ENCODE data around the gene CACNA1S.

Gene CACNA1S

GRCh38 chr1:201008666-201009360 lies 103.4 kb downstream of the CACNA1S start:
- Histone ChIP-seq H3F3A (ENCODE audit: insufficient read depth) (no peaks in the 10 kb centered on the region), H3K27ac (ENCODE audit: low read depth, low read length) (no peak overlapping the region), H2AFZ (ENCODE audit: low read depth, low read length, severe bottlenecking) (no peak overlapping the region), H3K27me3 (ENCODE audit: low read length) (no peaks in the 10 kb centered on the region), H4K20me1 (ENCODE audit: low read depth, low read length) (no peaks in the 10 kb centered on the region), H3K79me2 (ENCODE audit: insufficient read depth, low read length) (no peaks in the 10 kb centered on the region), H3K36me3 (ENCODE audit: low read length) (no peaks in the 10 kb centered on the region), H3K9me3 (ENCODE audit: insufficient read depth, low read length) (no peaks in the 10 kb centered on the region), H3K4me3 (ENCODE audit: insufficient read depth, low read length, poor library complexity, severe bottlenecking) (no peak overlapping the region), H3K4me2 (ENCODE audit: low read depth, low read length, poor library complexity, severe bottlenecking) (no peak overlapping the region), H3K9ac (ENCODE audit: low read length) (no peak overlapping the region), H3K9me2 (replicated peaks; ENCODE audit: insufficient read depth, low read length) (no peaks in the 10 kb centered on the region)
- no peak for TF ChIP-seq EZH2phosphoT487 (conservative IDR thresholded peaks at IDR 0.05; ENCODE audit: low read length)
- no peak for TF ChIP-seq CTCF (IDR thresholded peaks at IDR 0.05; ENCODE audit: insufficient read depth, low read length, poor library complexity, severe bottlenecking)

GRCh38 chr1:201007481-201007880 lies 104.7 kb downstream of the CACNA1S start:
- Histone ChIP-seq H3K9me2 (replicated peaks; ENCODE audit: insufficient read depth, low read length) (no peaks in the 10 kb centered on the region), H3K27me3 (ENCODE audit: low read length) (no peaks in the 10 kb centered on the region), H3K4me2 (ENCODE audit: low read depth, low read length, poor library complexity, severe bottlenecking) (no peak overlapping the region), H4K20me1 (ENCODE audit: low read depth, low read length) (no peaks in the 10 kb centered on the region), H3K36me3 (ENCODE audit: low read length) (no peaks in the 10 kb centered on the region), H2AFZ (ENCODE audit: low read depth, low read length, severe bottlenecking) (no peak overlapping the region), H3F3A (ENCODE audit: insufficient read depth) (no peaks in the 10 kb centered on the region), H3K4me3 (ENCODE audit: insufficient read depth, low read length, poor library complexity, severe bottlenecking) (no peak overlapping the region), H3K9me3 (ENCODE audit: insufficient read depth, low read length) (no peaks in the 10 kb centered on the region), H3K27ac (ENCODE audit: low read depth, low read length) (no peak overlapping the region), H3K9ac (ENCODE audit: low read length) (no peak overlapping the region), H3K79me2 (ENCODE audit: insufficient read depth, low read length) (no peaks in the 10 kb centered on the region)
- TF ChIP-seq CTCF (IDR thresholded peaks at IDR 0.05; ENCODE audit: insufficient read depth, low read length, poor library complexity, severe bottlenecking) = no peak

GRCh38 chr1:201006450-201006849 lies 105.8 kb downstream of the CACNA1S start:
- H3K9me3 ChIP-seq (ENCODE audit: insufficient read depth, low read length) = no peaks in the 10 kb centered on the region
- H3F3A ChIP-seq (ENCODE audit: insufficient read depth) = no peaks in the 10 kb centered on the region
- no peaks in the 10 kb centered on the region for H3K36me3 ChIP-seq (ENCODE audit: low read length)
- no peaks in the 10 kb centered on the region for H4K20me1 ChIP-seq (ENCODE audit: low read depth, low read length)
- H3K27me3 ChIP-seq (ENCODE audit: low read length) = no peaks in the 10 kb centered on the region
- no peaks in the 10 kb centered on the region for H3K79me2 ChIP-seq (ENCODE audit: insufficient read depth, low read length)
- H3K9ac ChIP-seq (ENCODE audit: low read length) = no peak overlapping the region
- no peak for TF ChIP-seq EZH2phosphoT487 (conservative IDR thresholded peaks at IDR 0.05; ENCODE audit: low read length)
- no peak for TF ChIP-seq CTCF (IDR thresholded peaks at IDR 0.05; ENCODE audit: insufficient read depth, low read length, poor library complexity, severe bottlenecking)
- H3K9me2 ChIP-seq (replicated peaks; ENCODE audit: insufficient read depth, low read length) = no peaks in the 10 kb centered on the region
- H2AFZ ChIP-seq (ENCODE audit: low read depth, low read length, severe bottlenecking) = no peak overlapping the region
- H3K4me3 ChIP-seq (ENCODE audit: insufficient read depth, low read length, poor library complexity, severe bottlenecking) = no peak overlapping the region
- H3K27ac ChIP-seq (ENCODE audit: low read depth, low read length) = no peak overlapping the region
- no peak overlapping the region for H3K4me2 ChIP-seq (ENCODE audit: low read depth, low read length, poor library complexity, severe bottlenecking)
